K562 (cell line): ENCODE data around the gene ZMYND8. TPM values are rescaled to one million over a fixed set of nuclear protein-coding genes. Genes with fewer than 3 reads are reported as not detected.

Experiments
- ARID3A ChIP-seq: IDR thresholded peaks from 2 replicates; pipeline ENCODE4 v1.6.1; 2012; ENCODE audit warnings: low read depth, low read length, improper control_type of control experiment, borderline replicate concordance
- CBX2 ChIP-seq: fragments of 200-600 bp; sonication (generic); IDR thresholded peaks from one replicate; pipeline ENCODE4 v1.6.1; 2012; ENCODE audit warnings: mild to moderate bottlenecking, low read length, inconsistent platforms; ENCODE audit not compliant: insufficient read depth, poor library complexity, severe bottlenecking
- CREM ChIP-seq: IDR thresholded peaks from 2 replicates; pipeline ENCODE4 v1.6.1; 2014; ENCODE audit warnings: antibody characterized with exemption, low read depth
- E2F5 ChIP-seq: sonication (generic); formaldehyde crosslinking; IDR thresholded peaks from 2 replicates; pipeline ENCODE4 v1.8.0; 2022; ENCODE audit warnings: mild to moderate bottlenecking, missing genetic modification reagents
- E2F6 ChIP-seq, 2 experiments: IDR thresholded peaks; 2 replicates each; pipeline ENCODE4 v1.6.1; 2011; ENCODE audit warnings: borderline replicate concordance in 1 of 2, control low read depth in 1 of 2, low read depth in 1 of 2, low read length in 1 of 2, mild to moderate bottlenecking in 1 of 2, mixed read lengths in 1 of 2, moderate library complexity in 1 of 2; ENCODE audit not compliant: insufficient read depth in 1 of 2, insufficient read length in 1 of 2, poor library complexity in 1 of 2, severe bottlenecking in 1 of 2; ENCODE audit errors: extremely low read depth in 1 of 2
- GATA2 ChIP-seq: sonication (generic); formaldehyde crosslinking; IDR thresholded peaks from 2 replicates; pipeline ENCODE4 v1.4.0; 2020; ENCODE audit warnings: mild to moderate bottlenecking, missing genetic modification reagents
- GTF2E2 ChIP-seq: fragments of 200-800 bp; sonication (Bioruptor generic); IDR thresholded peaks from 2 replicates; pipeline ENCODE4 v1.6.1; 2016; ENCODE audit warnings: missing genetic modification characterization, missing compliant biosample characterization
- HNRNPL ChIP-seq: fragments of 200-400 bp; formaldehyde crosslinking; IDR thresholded peaks from 2 replicates; pipeline ENCODE4 v1.6.1; 2017; ENCODE audit warnings: low read depth, mild to moderate bottlenecking, low read length
- KAT8 ChIP-seq: fragments of 450-650 bp; IDR thresholded peaks from 2 replicates; pipeline ENCODE4 v1.6.1; 2016; ENCODE audit warnings: low read depth, mild to moderate bottlenecking
- MAFK ChIP-seq: IDR thresholded peaks from 2 replicates; pipeline ENCODE4 v1.6.1; 2011; ENCODE audit warnings: low read length, improper control_type of control experiment
- MCM7 ChIP-seq, 2 experiments: fragments of 450-650 bp; IDR thresholded peaks; 2 replicates each; pipeline ENCODE4 v1.6.1; 2016 to 2018
- MEF2D ChIP-seq: conservative IDR thresholded peaks from 2 replicates; pipeline ENCODE4 v1.6.1; 2016; ENCODE audit warnings: low read depth, missing genetic modification characterization, missing compliant biosample characterization
- NFRKB ChIP-seq: fragments of 450-650 bp; IDR thresholded peaks from 2 replicates; pipeline ENCODE4 v1.6.1; 2016; ENCODE audit warnings: low read depth
- NRF1 ChIP-seq, 2 experiments: fragments of 450-650 bp; IDR thresholded peaks in 1 of 2; conservative IDR thresholded peaks in 1 of 2; 2 replicates each; pipeline ENCODE4 v1.6.1; 2014; ENCODE audit warnings: mild to moderate bottlenecking in 2 of 2
- SOX6 ChIP-seq: fragments of 450-650 bp; IDR thresholded peaks from 2 replicates; pipeline ENCODE4 v1.6.1; 2014; ENCODE audit warnings: mild to moderate bottlenecking
- TFAM ChIP-seq: fragments of 250-450 bp; sonication (Bioruptor Pico); conservative IDR thresholded peaks from 2 replicates; pipeline ENCODE4 v1.5.0; 2021; ENCODE audit warnings: mild to moderate bottlenecking, moderate library complexity
- XRCC5 ChIP-seq: fragments of 200-400 bp; formaldehyde crosslinking; IDR thresholded peaks from 2 replicates; pipeline ENCODE4 v1.6.1; 2017; ENCODE audit warnings: low read depth, mild to moderate bottlenecking, low read length
- YBX1 ChIP-seq: fragments of 450-650 bp; IDR thresholded peaks from 2 replicates; pipeline ENCODE4 v1.7.1; 2016; ENCODE audit warnings: mild to moderate bottlenecking
- ZNF143 ChIP-seq: sonication (generic); formaldehyde crosslinking; IDR thresholded peaks from 2 replicates; pipeline ENCODE4 v1.9.0; 2022; ENCODE audit warnings: mild to moderate bottlenecking, missing genetic modification reagents
- ZNF609 ChIP-seq: sonication (generic); formaldehyde crosslinking; IDR thresholded peaks from 2 replicates; pipeline ENCODE4 v1.8.1; 2023; ENCODE audit warnings: missing genetic modification reagents, mild to moderate bottlenecking, borderline replicate concordance
- polyA plus RNA-seq, 8 experiments: library from polyadenylated mRNA; depleted of rRNA in 4 of 8; stranded (reverse) in 5 of 8; unstranded in 3 of 8; fragments of >200 nt; fragmentation: Nextera tagmentation in 2 of 8; fragmentation: Illumina TruSeq in 1 of 8; extraction: Ambion mirVana in 2 of 8; extraction: Trizol in 1 of 8; gene quantifications; 2 replicates each; pipeline versions ENCODE4 v1.2.1 to v1.2.3, GENCODE V29; 2011 to 2014; ENCODE audit warnings: inconsistent platforms in 1 of 8, missing spikeins in 1 of 8
- total RNA-seq, 7 experiments: library from RNA; depleted of rRNA in 6 of 7; stranded (reverse); fragments of >200 nt in 6 of 7; fragmentation: Illumina TruSeq in 2 of 7; extraction: Trizol in 2 of 7; gene quantifications; 2 replicates each; pipeline versions ENCODE4 v1.2.1 to v1.2.3, GENCODE V29; 2011 to 2021; ENCODE audit warnings: low replicate concordance in 1 of 7

Gene ZMYND8
- total and polyA plus RNA-seq, 9 of the 15 experiments (the other 6 are each of a cell fraction or from before 2014, with no cell fraction given) = 31.8 to 148 (median 71.9) TPM

GRCh38 chr20:47351643-47352331, 4.7 kb downstream of the ZMYND8 start (continued):
- TF ChIP-seq ZNF609 (CRISPR knock-in tag) (no peak), KAT8 (peak; percentile 92), E2F6 (IDR thresholded peaks at IDR 0.05; ENCODE audit: borderline replicate concordance in 1 of 2, extremely low read depth in 1 of 2, insufficient read depth in 1 of 2, insufficient read length in 1 of 2, low read depth in 1 of 2, low read length in 1 of 2, poor library complexity in 1 of 2, severe bottlenecking in 1 of 2) (no peak), ZNF143 (CRISPR knock-in tag) (no peak), GATA2 (CRISPR knock-in tag) (no peak), TFAM (CRISPR knock-in tag) (no peak), CREM (no peak), E2F5 (CRISPR knock-in tag) (no peak), NRF1 (conservative IDR thresholded peaks at IDR 0.05 in 1 of 2, IDR thresholded peaks at IDR 0.05 in 1 of 2) (0 out of 4 replicates have a peak, but pooled peaks of 1 of the 2 experiments have one; percentile 15), MEF2D (tag) (no peak), YBX1 (no peak), NFRKB (peak; percentile 85), CBX2 (no peak), GTF2E2 (tag) (0 out of 2 replicates have a peak, but pooled peaks have one; percentile 34), ARID3A (no peak), XRCC5 (no peak), HNRNPL (no peak), SOX6 (no peak), MAFK (peak; percentile 34), MCM7 (IDR thresholded peaks at IDR 0.05) (no peak)
